Measurements from ENCODE around the gene EVA1A. TPM values are rescaled to one million over a fixed set of nuclear protein-coding genes. Genes with fewer than 3 reads are reported as not detected.

EVA1A gene
- total and polyA plus RNA-seq, 12 donors, result 0.17 to 3.4 (median 0.99) TPM

- no peaks in the 10 kb centered on the region for H3K9me3 ChIP-seq
- TF ChIP-seq CTCF (IDR thresholded peaks at IDR 0.05), result no peak
- no peak for ATAC-seq
Measured at GRCh38 chr2:75498907-75499306, 61.8 kb downstream of the EVA1A start.

GRCh38 chr2:75497256-75497655 is 63.5 kb downstream of the EVA1A start:
- intact Hi-C loops (cut with DNase I), result no loop called here
- H3K36me3 ChIP-seq, result no peaks in the 10 kb centered on the region
- no peak overlapping the region for H3K27ac ChIP-seq
- TF ChIP-seq CTCF (IDR thresholded peaks at IDR 0.05), result no peak
- no peaks in the 10 kb centered on the region for H3K27me3 ChIP-seq
- 73 to 77% methylated on average over 5 of the region's 5 CpGs for WGBS, 2 donors
- no peak overlapping the region for H3K4me3 ChIP-seq
- peaks cover 0 to 6% (median 1%) of the 10 kb centered on the region in 9 donors for H3K4me1 ChIP-seq
- no peaks in the 10 kb centered on the region for H3K9me3 ChIP-seq
- DNase-seq (no peak), ATAC-seq (no peak)

More at GRCh38 chr2:75498907-75499306, 61.8 kb downstream of the EVA1A start:
- DNase-seq, result no peak
- Histone ChIP-seq H3K4me3 (no peak overlapping the region), H3K4me1 (peaks cover 0 to 14% (median 9%) of the 10 kb centered on the region in 9 donors), H3K27ac (no peak overlapping the region), H3K36me3 (no peaks in the 10 kb centered on the region), H3K27me3 (no peaks in the 10 kb centered on the region)
- intact Hi-C loops (cut with DNase I), result no loop called here

GRCh38 chr2:75495862-75496261 is 64.9 kb downstream of the EVA1A start:
- TF ChIP-seq CTCF (IDR thresholded peaks at IDR 0.05), result no peak
- H3K4me3 ChIP-seq, result no peak overlapping the region
- 52 to 58% methylated on average over 2 of the region's 2 CpGs for WGBS, 2 donors
- no peaks in the 10 kb centered on the region for H3K36me3 ChIP-seq
- intact Hi-C loops (cut with DNase I), result no loop called here
- peaks cover 0 to 6% (median 0%) of the 10 kb centered on the region in 9 donors for H3K4me1 ChIP-seq
- ATAC-seq (no peak), DNase-seq (no peak)
- no peak overlapping the region for H3K27ac ChIP-seq
- no peaks in the 10 kb centered on the region for H3K27me3 ChIP-seq
- no peaks in the 10 kb centered on the region for H3K9me3 ChIP-seq

- whole genome bisulfite sequencing, 2 donors, result 93 to 96% methylated on average over 6 of the region's 6 CpGs
- no peak for TF ChIP-seq CTCF (IDR thresholded peaks at IDR 0.05)
- Histone ChIP-seq H3K36me3 (no peaks in the 10 kb centered on the region), H3K4me1 (peaks cover 0 to 6% (median 0%) of the 10 kb centered on the region in 9 donors), H3K27ac (no peak overlapping the region), H3K9me3 (no peaks in the 10 kb centered on the region), H3K27me3 (no peaks in the 10 kb centered on the region), H3K4me3 (no peak overlapping the region)
- intact Hi-C loops (cut with DNase I), result no loop called here
- ATAC-seq, result no peak
- DNase-seq, result no peak
Measured at GRCh38 chr2:75494137-75494769, 66.5 kb downstream of the EVA1A start.

Data from heart right ventricle (tissue), 16 donors.